Pons (tissue), 1 donor: ENCODE results near the gene GP2.

ENCODE experiments used
- DNase-seq: peaks from one replicate; pipeline ENCODE4 v3.0.0-alpha.2; 2016; ENCODE audit warnings: low spot score

Gene GP2

GRCh38 chr16:20327444-20328041 lies at the start of gene GP2:
GP2 (minus strand) TSS chr16:20327513; CDS start chr16:20326431, 1,082 bp downstream.
- no peak for DNase-seq

- no peak for DNase-seq
These were observed 45.4 kb upstream of the GP2 start for GRCh38 chr16:20372701-20373100.

- no peak for DNase-seq
These were observed 42.2 kb upstream of the GP2 start for GRCh38 chr16:20369452-20370054.

- DNase-seq: no peak
These were observed 36.7 kb upstream of the GP2 start for GRCh38 chr16:20364051-20364450.

GRCh38 chr16:20363191-20363590 lies 35.9 kb upstream of the GP2 start:
- no peak for DNase-seq

- no peak for DNase-seq
These were observed 32.7 kb upstream of the GP2 start for GRCh38 chr16:20359997-20360396.

GRCh38 chr16:20355114-20355782 lies 27.9 kb upstream of the GP2 start:
- DNase-seq: no peak

GRCh38 chr16:20353379-20353778 lies 26.1 kb upstream of the GP2 start:
- no peak for DNase-seq

GRCh38 chr16:20352615-20353014 lies 25.3 kb upstream of the GP2 start, which contains the start of gene UMOD:
UMOD (minus strand) TSS chr16:20352715; CDS start chr16:20350737, 1,978 bp downstream.
- no peak for DNase-seq

- DNase-seq: no peak
These were observed 22.3 kb upstream of the GP2 start for GRCh38 chr16:20349615-20350014.

- DNase-seq: no peak
These were observed 21.3 kb upstream of the GP2 start for GRCh38 chr16:20348365-20349185.

- no peak for DNase-seq
These were observed 20.5 kb upstream of the GP2 start for GRCh38 chr16:20347666-20348364.

GRCh38 chr16:20344611-20345010 lies 17.3 kb upstream of the GP2 start:
- no peak for DNase-seq

GRCh38 chr16:20339744-20340143 lies 12.4 kb upstream of the GP2 start:
- no peak for DNase-seq

- no peak for DNase-seq
These were observed 9.6 kb upstream of the GP2 start for GRCh38 chr16:20336955-20337354.

- no peak for DNase-seq
These were observed 7.1 kb upstream of the GP2 start for GRCh38 chr16:20334396-20334795.

GRCh38 chr16:20333120-20333519 lies 5.8 kb upstream of the GP2 start:
- DNase-seq: no peak

- DNase-seq: no peak
These were observed 5.1 kb upstream of the GP2 start for GRCh38 chr16:20332411-20332810.

GRCh38 chr16:20331635-20332034 lies 4.3 kb upstream of the GP2 start:
- DNase-seq: no peak

- DNase-seq: no peak
These were observed 2.3 kb upstream of the GP2 start for GRCh38 chr16:20329392-20330138.

GRCh38 chr16:20326321-20326720 lies 992 bp downstream of the GP2 start:
- no peak for DNase-seq
